Measurements from ENCODE around the gene RASSF8. TPM values are rescaled to one million over a fixed set of nuclear protein-coding genes. Genes with fewer than 3 reads are reported as not detected.

Gene RASSF8
- total RNA-seq, 4 donors from 2014 or later, result 5.4 to 20.7 (median 9.6) TPM

- WGBS, 2 donors, result 60 to 70% methylated on average over 2 of the region's 2 CpGs
- intact Hi-C loops (cut with DNase I; ENCODE audit: low total_unique reads), result no loop called here
- no peak for DNase-seq (ENCODE audit: low spot score in 2 of 2)
- no peak overlapping the region for H3K4me3 ChIP-seq (ENCODE audit: low read depth, poor library complexity, severe bottlenecking)
- no peak for TF ChIP-seq POLR2A (IDR thresholded peaks at IDR 0.05)
- TF ChIP-seq CTCF (IDR thresholded peaks at IDR 0.05), result no peak
Measured at GRCh38 chr12:26088998-26089397, 130.5 kb downstream of the RASSF8 start.

GRCh38 chr12:26090836-26091510 lies 132.5 kb downstream of the RASSF8 start:
- intact Hi-C loops (cut with DNase I; ENCODE audit: low total_unique reads), result loop anchor here (10.0 kb wide), 1 partner anchor 314 kb away; no protein-coding TSS in a partner anchor
- DNase-seq (ENCODE audit: low spot score in 2 of 2), result no peak
- 86 to 88% methylated on average over 11 of the region's 11 CpGs for WGBS, 2 donors
- H3K4me3 ChIP-seq (ENCODE audit: low read depth, poor library complexity, severe bottlenecking), result no peak overlapping the region
- no peak for TF ChIP-seq POLR2A (IDR thresholded peaks at IDR 0.05)

- WGBS, 2 donors, result 85 to 88% methylated on average over 6 of the region's 6 CpGs
- intact Hi-C loops (cut with DNase I; ENCODE audit: low total_unique reads), result loop anchor here (10.0 kb wide), 1 partner anchor 313 kb away; no protein-coding TSS in a partner anchor
Measured at GRCh38 chr12:26091822-26092221, 133.3 kb downstream of the RASSF8 start.

GRCh38 chr12:26092346-26093105 lies 134.0 kb downstream of the RASSF8 start:
- no peak for TF ChIP-seq CTCF (IDR thresholded peaks at IDR 0.05)
- TF ChIP-seq POLR2A (IDR thresholded peaks at IDR 0.05), result no peak
- no peak for DNase-seq (ENCODE audit: low spot score in 2 of 2)
- no peak overlapping the region for H3K4me3 ChIP-seq (ENCODE audit: low read depth, poor library complexity, severe bottlenecking)
- intact Hi-C loops (cut with DNase I; ENCODE audit: low total_unique reads), result loop anchor here (10.0 kb wide), 1 partner anchor 312 kb away; no protein-coding TSS in a partner anchor
- 61 to 81% methylated on average over 4 of the region's 4 CpGs for WGBS, 2 donors

More at GRCh38 chr12:26091822-26092221, 133.3 kb downstream of the RASSF8 start:
- no peak overlapping the region for H3K4me3 ChIP-seq (ENCODE audit: low read depth, poor library complexity, severe bottlenecking)
- no peak for TF ChIP-seq CTCF (IDR thresholded peaks at IDR 0.05)
- TF ChIP-seq POLR2A (IDR thresholded peaks at IDR 0.05), result no peak
- no peak for DNase-seq (ENCODE audit: low spot score in 2 of 2)

GRCh38 chr12:26095186-26095585 lies 136.7 kb downstream of the RASSF8 start:
- WGBS, 2 donors, result 97 to 98% methylated on average over 2 of the region's 2 CpGs
- TF ChIP-seq POLR2A (IDR thresholded peaks at IDR 0.05), result no peak
- no peak for TF ChIP-seq CTCF (IDR thresholded peaks at IDR 0.05)
- intact Hi-C loops (cut with DNase I; ENCODE audit: low total_unique reads), result loop anchor here (10.0 kb wide), 1 partner anchor 310 kb away; no protein-coding TSS in a partner anchor
- no peak for DNase-seq (ENCODE audit: low spot score in 2 of 2)
- H3K4me3 ChIP-seq (ENCODE audit: low read depth, poor library complexity, severe bottlenecking), result no peak overlapping the region

GRCh38 chr12:26096036-26096435 lies 137.6 kb downstream of the RASSF8 start:
- WGBS, 2 donors, result 93 to 98% methylated on average over 2 of the region's 2 CpGs
- intact Hi-C loops (cut with DNase I; ENCODE audit: low total_unique reads), result loop anchor here (10.0 kb wide), 1 partner anchor 309 kb away; no protein-coding TSS in a partner anchor
- H3K4me3 ChIP-seq (ENCODE audit: low read depth, poor library complexity, severe bottlenecking), result no peak overlapping the region
- TF ChIP-seq CTCF (IDR thresholded peaks at IDR 0.05) (no peak), POLR2A (IDR thresholded peaks at IDR 0.05) (no peak)
- no peak for DNase-seq (ENCODE audit: low spot score in 2 of 2)
